ENCODE measurements around the gene ELOA. TPM values are rescaled to one million over a fixed set of nuclear protein-coding genes. Genes with fewer than 3 reads are reported as not detected.

Gene ELOA
- total and polyA plus RNA-seq, 9 of the 15 experiments (the other 6 are each of a cell fraction or from before 2014, with no cell fraction given), result 31.9 to 98.6 (median 61.3) TPM

GRCh38 chr1:23809751-23810171 is 66.5 kb downstream of the ELOA start (continued):
- no peak for TF ChIP-seq ELK3 (CRISPR knock-in tag; IDR thresholded peaks at IDR 0.05)
- TF ChIP-seq RNF2 (IDR thresholded peaks at IDR 0.05), result no peak
- no peak for TF ChIP-seq ZNF23 (CRISPR knock-in tag; IDR thresholded peaks at IDR 0.05)
- TF ChIP-seq ARID3A (IDR thresholded peaks at IDR 0.05; ENCODE audit: borderline replicate concordance, low read depth, low read length), result no peak
- no peak for TF ChIP-seq TCFL5 (CRISPR knock-in tag; conservative IDR thresholded peaks at IDR 0.05)
- TF ChIP-seq ETV1 (tag; conservative IDR thresholded peaks at IDR 0.05; ENCODE audit: low read depth), result no peak
- TF ChIP-seq ZZZ3 (IDR thresholded peaks at IDR 0.05), result no peak
- no peak for TF ChIP-seq ZBTB34 (CRISPR knock-in tag; IDR thresholded peaks at IDR 0.05)
- TF ChIP-seq MTA2 (IDR thresholded peaks at IDR 0.05; ENCODE audit: low read depth), result no peak
- TF ChIP-seq TSHZ1 (CRISPR knock-in tag; IDR thresholded peaks at IDR 0.05), result no peak
- TF ChIP-seq CTCFL (IDR thresholded peaks at IDR 0.05; ENCODE audit: borderline replicate concordance, insufficient read depth, low read depth, low read length, poor library complexity, severe bottlenecking), result peak; percentile 86
- TF ChIP-seq ZNF764 (CRISPR knock-in tag; IDR thresholded peaks at IDR 0.05; ENCODE audit: low read depth), result no peak
- no peak for TF ChIP-seq ZBTB43 (CRISPR knock-in tag; IDR thresholded peaks at IDR 0.05)
- no peak; the same call in 1 of the 2 replicates for TF ChIP-seq SMARCE1 (IDR thresholded peaks at IDR 0.05)
- no peak for TF ChIP-seq ZNF76 (CRISPR knock-in tag; IDR thresholded peaks at IDR 0.05; ENCODE audit: borderline replicate concordance)
- no peak for TF ChIP-seq ELF4 (CRISPR knock-in tag; IDR thresholded peaks at IDR 0.05)
- TF ChIP-seq DNMT1 (IDR thresholded peaks at IDR 0.05), result no peak
- TF ChIP-seq KHSRP (IDR thresholded peaks at IDR 0.05), result no peak

Measured in K562 (cell line).